Endodermal cell (in vitro differentiated cells): Measurements from ENCODE around the gene HBZ. TPM values are rescaled to one million over a fixed set of nuclear protein-coding genes. Genes with fewer than 3 reads are reported as not detected.
"Not testable (repeated sequence)": the region's sequence is repeated elsewhere in the genome, so short reads cannot be mapped to it uniquely, and the experiment has no call there.

Experiments
- DNase-seq: peaks from one replicate; pipeline ENCODE4 v3.0.0-alpha.2; 2017
- H3K27ac ChIP-seq: 2 replicates; pipeline ENCODE4 v1.5.1; 2013; ENCODE audit warnings: mild to moderate bottlenecking, low read depth, low read length, moderate library complexity
- H3K27me3 ChIP-seq: 2 replicates; pipeline ENCODE4 v1.6.1; 2013; ENCODE audit warnings: mild to moderate bottlenecking, low read length, moderate library complexity; ENCODE audit not compliant: insufficient read depth, control insufficient read depth, poor library complexity, severe bottlenecking
- H3K36me3 ChIP-seq: 2 replicates; pipeline ENCODE4 v1.7.0; 2013; ENCODE audit warnings: mild to moderate bottlenecking, low read length, moderate library complexity; ENCODE audit not compliant: control insufficient read depth, insufficient read depth
- H3K4me1 ChIP-seq: one replicate; pipeline ENCODE4 v1.7.0; 2013; ENCODE audit warnings: low read length; ENCODE audit not compliant: control insufficient read depth, insufficient read depth
- H3K4me3 ChIP-seq: 2 replicates; pipeline ENCODE4 v1.5.1; 2013; ENCODE audit warnings: mild to moderate bottlenecking, low read length, moderate library complexity
- H3K9ac ChIP-seq: 2 replicates; pipeline ENCODE4 v1.6.1; 2013; ENCODE audit warnings: mild to moderate bottlenecking, low read length, moderate library complexity; ENCODE audit not compliant: poor library complexity, severe bottlenecking; ENCODE audit errors: extremely low read depth
- H3K9me3 ChIP-seq: 2 replicates; pipeline ENCODE4 v1.6.1; 2013; ENCODE audit warnings: mild to moderate bottlenecking, low read length, moderate library complexity; ENCODE audit not compliant: control insufficient read depth
- H3K27ac Mint-ChIP-seq: 2 replicates; pipeline ENCODE4 v1.8.0; 2020; ENCODE audit warnings: mixed read lengths
- H3K27me3 Mint-ChIP-seq: 2 replicates; pipeline ENCODE4 v1.8.0; 2021; ENCODE audit warnings: mild to moderate bottlenecking, mixed read lengths; ENCODE audit not compliant: insufficient read depth
- H3K36me3 Mint-ChIP-seq: 2 replicates; pipeline ENCODE4 v1.8.0; 2020; ENCODE audit warnings: low read depth, mixed read lengths
- H3K4me1 Mint-ChIP-seq: 2 replicates; pipeline ENCODE4 v1.8.0; 2020; ENCODE audit warnings: mixed read lengths
- H3K4me3 Mint-ChIP-seq: 2 replicates; pipeline ENCODE4 v1.8.0; 2020; ENCODE audit warnings: mild to moderate bottlenecking, moderate library complexity, mixed read lengths
- H3K9me3 Mint-ChIP-seq: 2 replicates; pipeline ENCODE4 v1.8.0; 2020; ENCODE audit warnings: mild to moderate bottlenecking, mixed read lengths
- CTCF ChIP-seq: fragments of 200-600 bp; sonication (generic); conservative IDR thresholded peaks from 2 replicates; pipeline ENCODE4 v1.5.0; 2021; ENCODE audit warnings: antibody characterized with exemption, mild to moderate bottlenecking
- WGBS, 2 experiments: methylation state at CpG; one replicate each; pipeline versions ENCODE4 v1.1.5 to v1.1.7; 2013; ENCODE audit warnings: missing lambda C conversion rate in 2 of 2, mixed read lengths in 1 of 2; ENCODE audit not compliant: insufficient coverage in 1 of 2, insufficient read length in 1 of 2; 5-methylcytosine and 5-hydroxymethylcytosine counted together
- total RNA-seq, 2 donors: library from RNA; stranded (reverse); fragmentation: NEBNext Ultra II Directional in 1 of 2; extraction: Animal tissue kit (Norgen Biotek cat#: 25700) in 1 of 2; gene quantifications; 2 replicates in 1 of 2; 3 replicates in 1 of 2; pipeline ENCODE4 v1.2.1, GENCODE V29; 2021

HBZ gene
- total RNA-seq, 2 donors from 2014 or later = not detected

GRCh38 chr16:120756-121155 is 31.7 kb upstream of the HBZ start:
- peaks cover 7% of the 10 kb centered on the region for H3K4me1 Mint-ChIP-seq
- H3K27ac Mint-ChIP-seq = no peak overlapping the region
- Histone ChIP-seq H3K9ac (no peak overlapping the region), H3K36me3 (peaks cover 5% of the 10 kb centered on the region), H3K4me3 (no peak overlapping the region), H3K9me3 (no peaks in the 10 kb centered on the region), H3K4me1 (no peaks in the 10 kb centered on the region), H3K27me3 (no peaks in the 10 kb centered on the region), H3K27ac (no peak overlapping the region)
- TF ChIP-seq CTCF = no peak
- H3K9me3 Mint-ChIP-seq = no peaks in the 10 kb centered on the region
- no peak for DNase-seq
- H3K36me3 Mint-ChIP-seq = peaks cover 16% of the 10 kb centered on the region
- 84% methylated on average over 2 of the region's 2 CpGs; no CpG with 5 or more reads in 1 of the 2 experiments for WGBS, 2 experiments
- H3K4me3 Mint-ChIP-seq = no peak overlapping the region
- H3K27me3 Mint-ChIP-seq = no peaks in the 10 kb centered on the region

- TF ChIP-seq CTCF = no peak
- no peak overlapping the region for H3K27ac ChIP-seq
- Mint-ChIP-seq H3K4me3 (no peak overlapping the region), H3K9me3 (no peaks in the 10 kb centered on the region), H3K36me3 (peaks cover 2% of the 10 kb centered on the region), H3K27ac (no peak overlapping the region), H3K4me1 (peaks cover 7% of the 10 kb centered on the region), H3K27me3 (no peaks in the 10 kb centered on the region)
- no peak for DNase-seq
- H3K4me3 ChIP-seq = no peak overlapping the region
- no peak overlapping the region for H3K9ac ChIP-seq
- H3K36me3 ChIP-seq = no peaks in the 10 kb centered on the region
- no peaks in the 10 kb centered on the region for H3K9me3 ChIP-seq
- no peaks in the 10 kb centered on the region for H3K27me3 ChIP-seq
- 92 to 100% methylated on average over 1 of the region's 1 CpG for WGBS, 2 experiments
- H3K4me1 ChIP-seq = no peaks in the 10 kb centered on the region
Observed at GRCh38 chr16:122361-122760, 30.1 kb upstream of the HBZ start.

- WGBS, 2 experiments = 80 to 85% methylated on average over 6 to 15 of the region's 19 CpGs
- H3K9me3 Mint-ChIP-seq, H3K4me1 Mint-ChIP-seq, H3K27me3 ChIP-seq, H3K4me3 ChIP-seq, H3K27ac Mint-ChIP-seq, DNase-seq, H3K4me1 ChIP-seq, H3K27me3 Mint-ChIP-seq, H3K27ac ChIP-seq, H3K4me3 Mint-ChIP-seq, H3K9ac ChIP-seq, H3K36me3 ChIP-seq, H3K9me3 ChIP-seq, H3K36me3 Mint-ChIP-seq: not testable (repeated sequence)
Observed at GRCh38 chr16:123558-124350, 28.7 kb upstream of the HBZ start.
